ENCODE measurements around the gene HBS1L.

The HBS1L gene

GRCh38 chr6:134949927-134950326, 104.7 kb downstream of the HBS1L start, which contains the start of gene ALDH8A1:
Gene ALDH8A1, minus strand, starts transcription at chr6:134950101. Its CDS starts 48 bp downstream, at chr6:134950053.
- DNase-seq (ENCODE audit: low spot score), result no peak

- DNase-seq (ENCODE audit: low spot score), result no peak
Observed at GRCh38 chr6:134948691-134949090, 105.9 kb downstream of the HBS1L start.

GRCh38 chr6:134948142-134948541, 106.5 kb downstream of the HBS1L start:
- DNase-seq (ENCODE audit: low spot score), result no peak

GRCh38 chr6:134945045-134945444, 109.6 kb downstream of the HBS1L start:
- no peak for DNase-seq (ENCODE audit: low spot score)

- no peak for DNase-seq (ENCODE audit: low spot score)
Observed at GRCh38 chr6:134943522-134944111, 111.0 kb downstream of the HBS1L start.

GRCh38 chr6:134938896-134939295, 115.7 kb downstream of the HBS1L start:
- DNase-seq (ENCODE audit: low spot score), result no peak

- DNase-seq (ENCODE audit: low spot score), result no peak
Observed at GRCh38 chr6:134937426-134937825, 117.2 kb downstream of the HBS1L start.

GRCh38 chr6:134936931-134937330, 117.7 kb downstream of the HBS1L start:
- no peak for DNase-seq (ENCODE audit: low spot score)

GRCh38 chr6:134936476-134936875, 118.1 kb downstream of the HBS1L start:
- no peak for DNase-seq (ENCODE audit: low spot score)

GRCh38 chr6:134934793-134935485, 119.7 kb downstream of the HBS1L start:
- DNase-seq (ENCODE audit: low spot score), result no peak

- no peak for DNase-seq (ENCODE audit: low spot score)
Observed at GRCh38 chr6:134932535-134933470, 121.8 kb downstream of the HBS1L start.

GRCh38 chr6:134932098-134932497, 122.5 kb downstream of the HBS1L start:
- DNase-seq (ENCODE audit: low spot score), result no peak

GRCh38 chr6:134930463-134930862, 124.2 kb downstream of the HBS1L start:
- DNase-seq (ENCODE audit: low spot score), result no peak

- DNase-seq (ENCODE audit: low spot score), result no peak
Observed at GRCh38 chr6:134928151-134928900, 126.3 kb downstream of the HBS1L start.

GRCh38 chr6:134925800-134926199, 128.8 kb downstream of the HBS1L start:
- no peak for DNase-seq (ENCODE audit: low spot score)

- no peak for DNase-seq (ENCODE audit: low spot score)
Observed at GRCh38 chr6:134921721-134922261, 132.8 kb downstream of the HBS1L start.

GRCh38 chr6:134921276-134921675, 133.3 kb downstream of the HBS1L start:
- no peak for DNase-seq (ENCODE audit: low spot score)

- DNase-seq (ENCODE audit: low spot score), result no peak
Observed at GRCh38 chr6:134920422-134920821, 134.2 kb downstream of the HBS1L start.

GRCh38 chr6:134918418-134918961, 136.1 kb downstream of the HBS1L start:
- DNase-seq (ENCODE audit: low spot score), result no peak

- DNase-seq (ENCODE audit: low spot score), result no peak
Observed at GRCh38 chr6:134911547-134911946, 143.1 kb downstream of the HBS1L start.

- no peak for DNase-seq (ENCODE audit: low spot score)
Observed at GRCh38 chr6:134910593-134910935, 144.1 kb downstream of the HBS1L start.

Measured in left forelimb (tissue), 1 donor.